Stimulated activated naive B cell treated with anti-CD40 and anti-IgM and Interleukin-4, amounts not matched to agents 10 μg/mL and 1 μg/mL and 100 μg/mL, for 72 hours (primary cell): ENCODE measurements around the gene UGT2B15.

ENCODE experiments used
- ATAC-seq, 2 donors: fragments of 150-1000 bp; cut with Tn5 transposase; replicated peaks; 2 replicates each; pipeline ENCODE4 v1.10.0; 2021; ENCODE audit warnings: moderate library complexity in 1 of 2
- DNase-seq: peaks from one replicate; pipeline ENCODE4 v3.0.0; 2021
- H3K27ac Mint-ChIP-seq: one replicate; pipeline ENCODE4 v1.8.0; 2022; ENCODE audit warnings: mild to moderate bottlenecking, mixed read lengths
- H3K27me3 Mint-ChIP-seq, 2 donors: one replicate each; pipeline ENCODE4 v1.8.0; 2022; ENCODE audit warnings: mixed read lengths in 2 of 2
- H3K36me3 Mint-ChIP-seq, 2 donors: one replicate each; pipeline ENCODE4 v1.8.0; 2022; ENCODE audit warnings: mixed read lengths in 2 of 2, mild to moderate bottlenecking in 1 of 2
- H3K4me1 Mint-ChIP-seq, 2 donors: one replicate each; pipeline ENCODE4 v1.8.0; 2022; ENCODE audit warnings: mixed read lengths in 2 of 2, mild to moderate bottlenecking in 1 of 2
- H3K4me3 Mint-ChIP-seq, 2 donors: one replicate each; pipeline ENCODE4 v1.8.0; 2022; ENCODE audit warnings: mild to moderate bottlenecking in 2 of 2, mixed read lengths in 2 of 2, moderate library complexity in 1 of 2
- H3K9me3 Mint-ChIP-seq, 2 donors: one replicate each; pipeline ENCODE4 v1.8.0; 2022; ENCODE audit warnings: mixed read lengths in 2 of 2, mild to moderate bottlenecking in 1 of 2

UGT2B15 gene

DNA sequence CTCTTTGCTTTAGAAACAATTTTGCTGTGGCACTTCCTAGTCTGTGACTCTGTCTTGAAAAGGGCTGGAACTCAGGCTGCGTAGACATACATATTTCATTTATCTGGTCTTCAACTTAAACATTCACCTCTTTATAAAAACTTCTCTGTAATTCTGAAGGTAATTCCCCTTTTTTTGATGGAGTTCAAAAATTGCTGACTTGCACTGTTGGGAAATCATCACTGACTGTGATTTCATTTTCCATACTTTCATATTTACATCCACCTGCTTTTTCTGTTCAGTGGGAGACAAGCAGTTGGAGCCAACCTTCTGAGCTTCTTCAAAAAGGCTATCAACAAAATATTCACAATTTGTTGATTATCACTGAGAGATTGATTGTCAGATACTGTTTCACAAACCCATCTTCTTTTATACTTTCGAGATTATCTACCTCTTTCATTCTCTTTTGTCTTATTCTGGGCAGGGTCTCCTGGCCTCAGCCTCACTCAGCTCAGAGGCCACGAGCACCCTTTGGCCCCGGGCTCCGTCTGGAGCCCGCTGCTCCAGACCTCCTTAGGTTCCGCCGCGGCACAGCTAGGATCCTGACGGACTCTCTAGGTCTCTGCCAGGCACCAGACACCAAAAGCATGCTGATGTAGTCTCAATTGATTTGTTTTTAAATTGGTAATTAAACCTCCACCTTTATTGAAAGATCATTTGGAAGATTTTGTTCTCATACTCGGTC is 54.6 kb downstream of the UGT2B15 start:
- no peaks in the 10 kb centered on the region for H3K27me3 Mint-ChIP-seq
- no peaks in the 10 kb centered on the region for H3K4me1 Mint-ChIP-seq

DNA sequence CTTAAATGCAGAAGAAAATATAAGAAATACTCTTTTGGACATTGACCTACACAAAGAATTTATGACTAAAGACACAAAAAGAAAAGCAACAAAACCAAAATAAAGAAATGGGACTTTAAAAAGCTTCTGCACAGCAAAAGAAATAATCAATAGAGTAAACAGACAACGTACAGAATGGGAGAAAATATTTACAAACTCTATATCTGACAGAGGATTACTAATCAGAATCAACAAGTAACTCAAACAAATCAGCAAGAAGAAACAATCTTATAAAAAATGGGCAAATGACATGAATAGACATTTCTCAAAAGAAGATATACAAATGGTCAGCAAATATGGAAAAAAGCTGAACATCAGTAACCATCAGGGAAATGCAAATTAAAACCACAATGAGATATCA is 56.7 kb downstream of the UGT2B15 start:
- Mint-ChIP-seq H3K36me3 (no peaks in the 10 kb centered on the region), H3K27ac (no peak overlapping the region), H3K27me3 (no peaks in the 10 kb centered on the region), H3K9me3 (peaks cover 0 to 3% of the 10 kb centered on the region in 2 donors), H3K4me3 (no peak overlapping the region), H3K4me1 (no peaks in the 10 kb centered on the region)
- DNase-seq: no peak
- no peak for ATAC-seq

More for the DNA sequence above, 54.6 kb downstream of the UGT2B15 start:
- DNase-seq (no peak), ATAC-seq (no peak)
- Mint-ChIP-seq H3K4me3 (no peak overlapping the region), H3K27ac (no peak overlapping the region), H3K9me3 (peaks cover 0 to 1% of the 10 kb centered on the region in 2 donors), H3K36me3 (no peaks in the 10 kb centered on the region)

DNA sequence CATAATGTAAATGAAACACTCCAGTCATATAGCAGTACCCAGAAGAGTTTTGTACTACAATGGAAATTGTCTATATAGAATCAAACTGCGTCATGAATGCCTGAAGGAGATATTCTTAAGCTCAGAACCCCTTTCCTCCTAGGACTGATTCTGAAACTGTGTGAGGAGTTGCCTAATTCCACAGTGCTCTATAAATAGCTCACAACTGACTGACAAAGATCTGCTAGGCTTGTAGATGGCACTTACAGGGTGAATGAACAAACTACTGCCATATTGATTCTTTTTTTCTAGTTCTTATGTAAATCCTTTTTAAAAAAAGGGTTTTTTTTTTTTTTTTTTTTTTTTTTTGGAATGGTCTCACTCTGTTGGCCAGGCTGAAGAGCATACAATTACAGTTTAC is 64.2 kb downstream of the UGT2B15 start:
- Mint-ChIP-seq H3K4me1 (no peaks in the 10 kb centered on the region), H3K27ac (no peak overlapping the region), H3K9me3 (peaks cover 5 to 7% of the 10 kb centered on the region in 2 donors), H3K4me3 (no peak overlapping the region), H3K36me3 (no peaks in the 10 kb centered on the region), H3K27me3 (no peaks in the 10 kb centered on the region)
- ATAC-seq (no peak), DNase-seq (no peak)

DNA sequence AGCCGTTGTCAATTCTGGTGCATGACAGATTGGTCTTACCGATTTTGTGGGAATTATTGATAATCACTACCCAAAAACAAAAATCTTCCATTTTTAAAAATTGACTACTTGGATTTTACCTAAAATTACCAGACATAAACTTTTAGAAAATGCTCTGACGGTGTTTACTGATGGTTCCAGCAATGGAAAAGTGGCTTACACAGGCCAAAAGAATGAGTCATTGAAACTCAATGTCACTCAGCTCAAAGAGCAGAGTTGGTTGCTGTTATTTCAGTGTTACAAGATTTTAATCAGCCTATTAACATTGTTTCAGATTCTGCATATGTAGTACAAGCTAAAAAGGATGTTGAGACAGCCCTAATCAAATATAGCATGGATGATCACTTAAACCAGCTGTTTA is 71.3 kb downstream of the UGT2B15 start:
- no peak overlapping the region for H3K27ac Mint-ChIP-seq
- H3K36me3 Mint-ChIP-seq: no peaks in the 10 kb centered on the region
- ATAC-seq: no peak
- H3K27me3 Mint-ChIP-seq: no peaks in the 10 kb centered on the region
- H3K4me3 Mint-ChIP-seq: no peak overlapping the region
- no peak for DNase-seq
- H3K9me3 Mint-ChIP-seq: peaks cover 0 to 3% of the 10 kb centered on the region in 2 donors
- H3K4me1 Mint-ChIP-seq: no peaks in the 10 kb centered on the region

DNA sequence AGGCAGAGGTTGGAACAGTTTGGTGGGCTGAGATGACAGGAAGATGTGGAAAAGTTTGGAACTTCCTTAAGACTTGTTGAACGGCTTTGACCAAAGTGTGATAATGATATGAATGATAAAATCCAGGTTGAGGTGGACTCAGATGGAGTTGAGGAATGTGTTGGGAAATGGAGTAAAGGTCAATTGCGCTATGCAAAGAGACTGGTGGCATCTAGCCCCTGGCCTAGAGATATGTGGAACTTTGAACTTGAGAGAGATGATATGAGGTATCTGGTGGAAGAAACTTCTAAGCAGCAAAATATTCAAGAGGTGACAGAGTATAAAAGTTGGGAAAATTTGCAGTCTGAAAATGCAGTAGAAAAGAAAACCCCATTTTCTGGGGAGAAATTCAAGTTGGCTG is 73.0 kb downstream of the UGT2B15 start:
- Mint-ChIP-seq H3K9me3 (no peaks in the 10 kb centered on the region), H3K27ac (no peak overlapping the region), H3K4me3 (no peak overlapping the region), H3K27me3 (no peaks in the 10 kb centered on the region), H3K4me1 (no peaks in the 10 kb centered on the region), H3K36me3 (no peaks in the 10 kb centered on the region)
- ATAC-seq: no peak
- DNase-seq: no peak
